K562 (cell line): ENCODE data around the gene CPED1. TPM values are rescaled to one million over a fixed set of nuclear protein-coding genes. Genes with fewer than 3 reads are reported as not detected.

Source experiments
- ATAC-seq: fragments of 200-7000 bp; cut with Tn5 transposase; 3 replicates; pipeline ENCODE4 v1.9.1; 2020; ENCODE audit warnings: moderate library complexity
- BruUV-seq: library from RNA; stranded (reverse); fragments of 400-500 nt; replicated peaks from 2 replicates; lab custom pipeline; 2021; lab: Mats Ljungman, UMichigan
- CTCF ChIA-PET: fragments of 300-600 bp; formaldehyde crosslinking; extraction: SDS; loops from one replicate; lab custom pipeline; 2021; ENCODE audit warnings: low intra/inter-chr PET ratio; lab: Yijun Ruan, JAX
- POLR2A ChIA-PET: fragments of 300-600, 350-650 bp; sonication (Branson Sonifier 250); formaldehyde crosslinking; extraction: SDS; loops from one replicate; lab custom pipeline; 2021; ENCODE audit warnings: antibody characterized with exemption, inconsistent platforms; lab: Yijun Ruan, JAX
- DNase-seq, 4 experiments: peaks; one replicate each; pipeline versions ENCODE4 v3.0.0 to v3.0.0-alpha.2; 2011 to 2018; ENCODE audit warnings: low spot score in 3 of 4, mixed read lengths in 3 of 4; ENCODE audit errors: extremely low read depth in 1 of 4
- FAIRE-seq: peaks from 2 replicates; lab custom pipeline; 2011; peaks lifted over from hg19 to GRCh38; lab: Jason Lieb, UNC
- H2AFZ ChIP-seq: 2 replicates; pipeline ENCODE4 v1.6.0; 2011; ENCODE audit warnings: low read depth, low read length, control low read depth, inconsistent platforms
- H3K27ac ChIP-seq: fragments of 200-600 bp; 3 replicates; pipeline ENCODE4 v1.8.0; 2011; ENCODE audit warnings: low read depth, mild to moderate bottlenecking, control low read depth, inconsistent platforms, low read length, moderate library complexity, mixed read lengths; ENCODE audit errors: extremely low read depth
- H3K27me3 ChIP-seq, 2 experiments: fragments of 300-600 bp in 1 of 2; 2 replicates in 1 of 2; 3 replicates in 1 of 2; pipeline versions ENCODE4 v1.6.0 to v1.8.0; 2011; ENCODE audit warnings: inconsistent platforms in 2 of 2, low read length in 2 of 2, mild to moderate bottlenecking in 1 of 2, mixed read lengths in 1 of 2, moderate library complexity in 1 of 2; ENCODE audit not compliant: control insufficient read depth in 2 of 2, insufficient read depth in 2 of 2
- H3K36me3 ChIP-seq: fragments of 300-600 bp; 3 replicates; pipeline ENCODE4 v1.8.0; 2011; ENCODE audit warnings: mild to moderate bottlenecking, low read length, inconsistent platforms; ENCODE audit not compliant: control insufficient read depth, insufficient read depth
- H3K4me1 ChIP-seq, 2 experiments: fragments of 200-600 bp in 1 of 2; replicated peaks in 1 of 2; 2 replicates in 1 of 2; 3 replicates in 1 of 2; pipeline versions ENCODE4 v1.5.1 to v1.8.0; 2011; ENCODE audit warnings: inconsistent platforms in 2 of 2, low read length in 2 of 2, mild to moderate bottlenecking in 1 of 2, mixed read lengths in 1 of 2, moderate library complexity in 1 of 2; ENCODE audit not compliant: control insufficient read depth in 2 of 2, insufficient read depth in 2 of 2
- H3K4me2 ChIP-seq: 2 replicates; pipeline ENCODE4 v1.6.1; 2011; ENCODE audit warnings: low read length, control low read depth, inconsistent platforms, mixed read lengths; ENCODE audit not compliant: insufficient read depth
- H3K4me3 ChIP-seq: fragments of 200-600 bp; sonication (generic), shearing (Covaris generic); 2 replicates; pipeline ENCODE4 v1.5.1; 2016; ENCODE audit warnings: control low read depth, inconsistent platforms
- H3K79me2 ChIP-seq: fragments of 200-600 bp; 3 replicates; pipeline ENCODE4 v1.8.0; 2011; ENCODE audit warnings: low read length, inconsistent platforms; ENCODE audit not compliant: control insufficient read depth, insufficient read depth
- H3K9ac ChIP-seq, 2 experiments: 2 replicates each; pipeline versions ENCODE4 v1.6.0 to v1.6.1; 2011; ENCODE audit warnings: low read depth in 2 of 2, low read length in 2 of 2, control low read depth in 1 of 2, inconsistent platforms in 1 of 2, mild to moderate bottlenecking in 1 of 2, mixed read lengths in 1 of 2; ENCODE audit not compliant: insufficient read depth in 1 of 2
- H3K9me1 ChIP-seq: one replicate; pipeline ENCODE4 v1.6.0; 2011; ENCODE audit warnings: inconsistent platforms, mild to moderate bottlenecking, low read length, moderate library complexity; ENCODE audit not compliant: control insufficient read depth, insufficient read depth
- H3K9me3 ChIP-seq: replicated peaks from 2 replicates; pipeline ENCODE4 v1.5.1; 2011; ENCODE audit warnings: low read depth, low read length, inconsistent platforms; ENCODE audit not compliant: control insufficient read depth, insufficient read depth
- H4K20me1 ChIP-seq: replicated peaks from 2 replicates; pipeline ENCODE4 v1.6.1; 2011; ENCODE audit warnings: low read length, inconsistent platforms, mixed read lengths; ENCODE audit not compliant: control insufficient read depth, insufficient read depth
- ARID2 ChIP-seq: fragments of 450-650 bp; IDR thresholded peaks from 2 replicates; pipeline ENCODE4 v1.6.1; 2017; ENCODE audit warnings: antibody characterized with exemption, mild to moderate bottlenecking
- WGBS: fragments of 100-300 bp; shearing (Covaris generic); methylation state at CpG from one replicate; pipeline ENCODE4 v1.1.6; 2016; ENCODE audit warnings: low coverage, mixed read lengths; ENCODE audit not compliant: insufficient coverage; ENCODE audit errors: missing lambda C conversion rate; 5-methylcytosine and 5-hydroxymethylcytosine counted together
- in situ Hi-C: fragments of 300-500 bp; cut with MboI; formaldehyde crosslinking; loops from 4 replicates; pipeline ENCODE4 v1.15.0; 2018; ENCODE audit warnings: inconsistent platforms, mixed read lengths
- intact Hi-C: fragments of 100-400 bp; cut with micrococcal nuclease; formaldehyde crosslinking; loops from 2 replicates; pipeline ENCODE4 v1.14.2; 2022
- polyA plus RNA-seq, 8 experiments: library from polyadenylated mRNA; depleted of rRNA in 4 of 8; stranded (reverse) in 5 of 8; unstranded in 3 of 8; fragments of >200 nt; fragmentation: Nextera tagmentation in 2 of 8; fragmentation: Illumina TruSeq in 1 of 8; extraction: Ambion mirVana in 2 of 8; extraction: Trizol in 1 of 8; gene quantifications; 2 replicates each; pipeline versions ENCODE4 v1.2.1 to v1.2.3, GENCODE V29; 2011 to 2014; ENCODE audit warnings: inconsistent platforms in 1 of 8, missing spikeins in 1 of 8
- total RNA-seq, 7 experiments: library from RNA; depleted of rRNA in 6 of 7; stranded (reverse); fragments of >200 nt in 6 of 7; fragmentation: Illumina TruSeq in 2 of 7; extraction: Trizol in 2 of 7; gene quantifications; 2 replicates each; pipeline versions ENCODE4 v1.2.1 to v1.2.3, GENCODE V29; 2011 to 2021; ENCODE audit warnings: low replicate concordance in 1 of 7
- TF ChIP-seq, protein P1 (sequence below): IDR thresholded peaks from 2 replicates; pipeline ENCODE4 v1.6.1; 2012; ENCODE audit warnings: low read depth, low read length, improper control_type of control experiment, borderline replicate concordance
- TF ChIP-seq, protein P2 (sequence below): fragments of 450-650 bp; IDR thresholded peaks from 2 replicates; pipeline ENCODE4 v1.6.1; 2018; ENCODE audit not compliant: partially characterized antibody

The CPED1 gene
- total and polyA plus RNA-seq, 9 of the 15 experiments (the other 6 are each of a cell fraction or from before 2014, with no cell fraction given), result 195 to 393 (median 290) TPM

DNA sequence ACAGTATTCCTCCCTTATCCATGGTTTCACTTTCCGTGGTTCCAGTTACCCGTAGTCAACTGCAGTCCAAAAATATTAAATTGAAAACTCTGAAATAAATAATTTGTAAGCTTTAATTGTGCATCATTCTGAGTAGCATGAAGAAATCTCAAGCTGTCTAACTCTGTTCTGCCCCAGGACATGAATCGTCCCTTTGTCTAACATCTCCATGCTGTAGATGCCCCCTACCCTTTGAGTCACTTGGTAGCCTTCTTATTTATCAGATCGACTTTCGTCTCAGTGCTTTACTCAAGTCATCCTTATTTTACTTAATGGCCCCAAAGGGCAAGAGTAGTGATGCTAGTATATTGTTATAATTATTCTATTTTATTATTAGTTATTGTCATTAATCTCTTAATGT is 41.8 kb downstream of the CPED1 start:
- peaks cover 98% of the 10 kb centered on the region for H3K79me2 ChIP-seq
- H3K9me3 ChIP-seq, result no peaks in the 10 kb centered on the region
- H3K4me2 ChIP-seq, result peak overlapping the region; percentile 34; the same call in 1 of the 2 replicates
- peaks cover 82% of the 10 kb centered on the region for H3K36me3 ChIP-seq
- H3K27ac ChIP-seq, result peak overlapping the region; percentile 11; the same call in 1 of the 3 replicates
- no TSS peak for BruUV-seq
- FAIRE-seq (no peak), ATAC-seq (peak; percentile 12; the same call in 2 of the 3 replicates), DNase-seq (peak in 1 of 4 experiments; percentile 31)
- POLR2A ChIA-PET, result interaction anchor here (1.4 to 1.6 kb wide), 2 partner anchors 11 to 14 kb away, joined by 4 read pairs; no protein-coding TSS in a partner anchor
- CTCF ChIA-PET, result no interaction called here
- H3K9me1 ChIP-seq, result no peaks in the 10 kb centered on the region
- H4K20me1 ChIP-seq, result no peaks in the 10 kb centered on the region
- no peak overlapping the region for H2AFZ ChIP-seq
- TF ChIP-seq, protein P1, sequence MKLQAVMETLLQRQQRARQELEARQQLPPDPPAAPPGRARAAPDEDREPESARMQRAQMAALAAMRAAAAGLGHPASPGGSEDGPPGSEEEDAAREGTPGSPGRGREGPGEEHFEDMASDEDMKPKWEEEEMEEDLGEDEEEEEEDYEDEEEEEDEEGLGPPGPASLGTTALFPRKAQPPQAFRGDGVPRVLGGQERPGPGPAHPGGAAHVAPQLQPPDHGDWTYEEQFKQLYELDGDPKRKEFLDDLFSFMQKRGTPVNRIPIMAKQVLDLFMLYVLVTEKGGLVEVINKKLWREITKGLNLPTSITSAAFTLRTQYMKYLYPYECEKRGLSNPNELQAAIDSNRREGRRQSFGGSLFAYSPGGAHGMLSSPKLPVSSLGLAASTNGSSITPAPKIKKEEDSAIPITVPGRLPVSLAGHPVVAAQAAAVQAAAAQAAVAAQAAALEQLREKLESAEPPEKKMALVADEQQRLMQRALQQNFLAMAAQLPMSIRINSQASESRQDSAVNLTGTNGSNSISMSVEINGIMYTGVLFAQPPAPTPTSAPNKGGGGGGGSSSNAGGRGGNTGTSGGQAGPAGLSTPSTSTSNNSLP, result 0 out of 2 replicates have a peak, but pooled peaks have one; percentile 17
- no peak for TF ChIP-seq ARID2
- TF ChIP-seq, protein P2, sequence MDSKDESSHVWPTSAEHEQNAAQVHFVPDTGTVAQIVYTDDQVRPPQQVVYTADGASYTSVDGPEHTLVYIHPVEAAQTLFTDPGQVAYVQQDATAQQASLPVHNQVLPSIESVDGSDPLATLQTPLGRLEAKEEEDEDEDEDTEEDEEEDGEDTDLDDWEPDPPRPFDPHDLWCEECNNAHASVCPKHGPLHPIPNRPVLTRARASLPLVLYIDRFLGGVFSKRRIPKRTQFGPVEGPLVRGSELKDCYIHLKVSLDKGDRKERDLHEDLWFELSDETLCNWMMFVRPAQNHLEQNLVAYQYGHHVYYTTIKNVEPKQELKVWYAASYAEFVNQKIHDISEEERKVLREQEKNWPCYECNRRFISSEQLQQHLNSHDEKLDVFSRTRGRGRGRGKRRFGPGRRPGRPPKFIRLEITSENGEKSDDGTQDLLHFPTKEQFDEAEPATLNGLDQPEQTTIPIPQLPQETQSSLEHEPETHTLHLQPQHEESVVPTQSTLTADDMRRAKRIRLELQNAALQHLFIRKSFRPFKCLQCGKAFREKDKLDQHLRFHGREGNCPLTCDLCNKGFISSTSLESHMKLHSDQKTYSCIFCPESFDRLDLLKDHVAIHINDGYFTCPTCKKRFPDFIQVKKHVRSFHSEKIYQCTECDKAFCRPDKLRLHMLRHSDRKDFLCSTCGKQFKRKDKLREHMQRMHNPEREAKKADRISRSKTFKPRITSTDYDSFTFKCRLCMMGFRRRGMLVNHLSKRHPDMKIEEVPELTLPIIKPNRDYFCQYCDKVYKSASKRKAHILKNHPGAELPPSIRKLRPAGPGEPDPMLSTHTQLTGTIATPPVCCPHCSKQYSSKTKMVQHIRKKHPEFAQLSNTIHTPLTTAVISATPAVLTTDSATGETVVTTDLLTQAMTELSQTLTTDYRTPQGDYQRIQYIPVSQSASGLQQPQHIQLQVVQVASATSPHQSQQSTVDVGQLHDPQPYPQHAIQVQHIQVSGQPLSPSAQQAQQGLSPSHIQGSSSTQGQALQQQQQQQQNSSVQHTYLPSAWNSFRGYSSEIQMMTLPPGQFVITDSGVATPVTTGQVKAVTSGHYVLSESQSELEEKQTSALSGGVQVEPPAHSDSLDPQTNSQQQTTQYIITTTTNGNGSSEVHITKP, result peak; percentile 87
- H3K27me3 ChIP-seq, result no peaks in the 10 kb centered on the region
- H3K4me3 ChIP-seq, result no peak overlapping the region
- intact Hi-C loops, result no loop called here
- no peak overlapping the region for H3K9ac ChIP-seq
- 64% methylated on average over 5 of the region's 5 CpGs for WGBS
- peaks cover 8 to 56% of the 10 kb centered on the region in 2 experiments; a peak in 4 of 5 replicates for H3K4me1 ChIP-seq
- in situ Hi-C loops, result no loop called here
